Measurements from ENCODE around the gene COMMD1. TPM values are rescaled to one million over a fixed set of nuclear protein-coding genes. Genes with fewer than 3 reads are reported as not detected.

Gene COMMD1
- total and polyA plus RNA-seq, 2 experiments from 2014 or later, result 54.9 to 83.7 TPM

- TF ChIP-seq REST (IDR thresholded peaks at IDR 0.05; ENCODE audit: unreplicated experiment) (no peak), ZNF114 (CRISPR knock-in tag; IDR thresholded peaks at IDR 0.05) (no peak), ETS1 (IDR thresholded peaks at IDR 0.05) (no peak), EZH2phosphoT487 (IDR thresholded peaks at IDR 0.05; ENCODE audit: unreplicated experiment) (no peak), ZNF331 (CRISPR knock-in tag; IDR thresholded peaks at IDR 0.05; ENCODE audit: low read depth) (no peak), NANOG (IDR thresholded peaks at IDR 0.05; ENCODE audit: borderline replicate concordance) (no peak), JUNB (IDR thresholded peaks at IDR 0.05; ENCODE audit: unreplicated experiment) (no peak), STAT1 (IDR thresholded peaks at IDR 0.05; ENCODE audit: unreplicated experiment) (no peak)
Measured at GRCh38 chr2:62065243-62065642, 159.8 kb downstream of the COMMD1 start (continued).

- H3K4me3 Mint-ChIP-seq, result no peak overlapping the region
- peaks cover 29% of the 10 kb centered on the region for H3K9me3 Mint-ChIP-seq
- Histone ChIP-seq H3K36me3 (ENCODE audit: insufficient read depth) (peaks cover 5% of the 10 kb centered on the region; the same call in 1 of the 2 replicates), H3K27me3 (ENCODE audit: insufficient read depth) (no peaks in the 10 kb centered on the region), H3K4me2 (no peak overlapping the region), H3K9me2 (ENCODE audit: insufficient read depth) (peaks cover 8% of the 10 kb centered on the region), H3K4me3 (no peak overlapping the region), H2AFZ (no peak overlapping the region), H3K79me2 (replicated peaks; ENCODE audit: insufficient read depth) (no peaks in the 10 kb centered on the region), H3F3A (replicated peaks; ENCODE audit: low read depth) (0 out of 2 replicates have a peak, but pooled peaks cover 3% of the 10 kb centered on the region), H3K27ac (ENCODE audit: low read depth) (no peak overlapping the region), H4K20me1 (replicated peaks; ENCODE audit: insufficient read depth) (no peaks in the 10 kb centered on the region), H3K4me1 (ENCODE audit: insufficient read depth) (peaks cover 19% of the 10 kb centered on the region; the same call in 1 of the 2 replicates)
- peaks cover 16% of the 10 kb centered on the region for H3K4me1 Mint-ChIP-seq
- H3K27ac Mint-ChIP-seq, result no peak overlapping the region
- H3K36me3 Mint-ChIP-seq (ENCODE audit: low read depth), result peaks cover 43% of the 10 kb centered on the region
- ATAC-seq, result no peak
- H3K27me3 Mint-ChIP-seq (ENCODE audit: insufficient read depth, low read depth, poor library complexity), result no peaks in the 10 kb centered on the region
- DNase-seq (ENCODE audit: low spot score), result no peak
- TF ChIP-seq EZH2phosphoT487 (IDR thresholded peaks at IDR 0.05; ENCODE audit: unreplicated experiment), result no peak
- no peak for TF ChIP-seq EZH2 (IDR thresholded peaks at IDR 0.05; ENCODE audit: low read depth, unreplicated experiment)
- TF ChIP-seq POLR2AphosphoS5 (IDR thresholded peaks at IDR 0.05; ENCODE audit: low read depth), result no peak
- TF ChIP-seq ZNF462 (CRISPR knock-in tag; IDR thresholded peaks at IDR 0.05), result no peak
- TF ChIP-seq JUNB (IDR thresholded peaks at IDR 0.05; ENCODE audit: unreplicated experiment), result no peak
- no peak for TF ChIP-seq ZNF331 (CRISPR knock-in tag; IDR thresholded peaks at IDR 0.05; ENCODE audit: low read depth)
- no peak for TF ChIP-seq STAT1 (IDR thresholded peaks at IDR 0.05; ENCODE audit: unreplicated experiment)
- no peak for TF ChIP-seq CREB1 (CRISPR knock-in tag; IDR thresholded peaks at IDR 0.05; ENCODE audit: low read depth)
- no peak for TF ChIP-seq ZNF114 (CRISPR knock-in tag; IDR thresholded peaks at IDR 0.05)
- no peak for TF ChIP-seq CTCF (conservative IDR thresholded peaks at IDR 0.05; ENCODE audit: low read depth in 2 of 2)
Measured at GRCh38 chr2:62071126-62071598, 165.7 kb downstream of the COMMD1 start.

All from GM23338 (cell line).